ENCODE data around the gene DMBX1.

Gene DMBX1

DNA sequence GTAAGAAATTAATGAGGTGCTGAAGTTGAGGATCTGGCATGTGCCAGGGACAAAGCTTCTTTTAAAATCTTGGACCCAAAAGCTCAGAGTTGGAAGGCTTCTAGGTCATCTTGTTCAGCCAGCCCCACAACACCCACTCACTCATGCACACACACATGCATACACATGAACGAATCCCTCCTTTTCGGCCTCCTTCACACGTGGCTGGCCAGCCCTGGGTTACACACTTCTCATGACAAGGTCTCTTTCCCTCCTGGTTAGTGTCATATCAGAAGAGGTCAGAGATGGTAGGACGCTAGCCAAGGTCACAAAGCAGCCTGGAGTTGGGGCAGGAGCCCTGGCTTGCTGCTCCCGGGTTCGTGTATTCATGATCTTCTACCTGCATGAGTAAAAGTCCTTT is 6.9 kb downstream of the DMBX1 start:
- Histone ChIP-seq H3K4me1 (no peaks in the 10 kb centered on the region), H3K27ac (no peak overlapping the region), H3K9me3 (ENCODE audit: control insufficient read depth, low read length) (no peaks in the 10 kb centered on the region), H2AFZ (no peak overlapping the region), H3K4me3 (ENCODE audit: low read depth, low read length) (no peak overlapping the region), H3K9ac (no peak overlapping the region), H3K27me3 (ENCODE audit: control insufficient read depth, insufficient read depth, low read length) (peaks cover 5% of the 10 kb centered on the region), H3K79me2 (no peaks in the 10 kb centered on the region), H3K4me2 (ENCODE audit: low read length) (no peak overlapping the region), H3K36me3 (ENCODE audit: control insufficient read depth, insufficient read depth, low read length) (no peaks in the 10 kb centered on the region)
- TF ChIP-seq, protein P1, sequence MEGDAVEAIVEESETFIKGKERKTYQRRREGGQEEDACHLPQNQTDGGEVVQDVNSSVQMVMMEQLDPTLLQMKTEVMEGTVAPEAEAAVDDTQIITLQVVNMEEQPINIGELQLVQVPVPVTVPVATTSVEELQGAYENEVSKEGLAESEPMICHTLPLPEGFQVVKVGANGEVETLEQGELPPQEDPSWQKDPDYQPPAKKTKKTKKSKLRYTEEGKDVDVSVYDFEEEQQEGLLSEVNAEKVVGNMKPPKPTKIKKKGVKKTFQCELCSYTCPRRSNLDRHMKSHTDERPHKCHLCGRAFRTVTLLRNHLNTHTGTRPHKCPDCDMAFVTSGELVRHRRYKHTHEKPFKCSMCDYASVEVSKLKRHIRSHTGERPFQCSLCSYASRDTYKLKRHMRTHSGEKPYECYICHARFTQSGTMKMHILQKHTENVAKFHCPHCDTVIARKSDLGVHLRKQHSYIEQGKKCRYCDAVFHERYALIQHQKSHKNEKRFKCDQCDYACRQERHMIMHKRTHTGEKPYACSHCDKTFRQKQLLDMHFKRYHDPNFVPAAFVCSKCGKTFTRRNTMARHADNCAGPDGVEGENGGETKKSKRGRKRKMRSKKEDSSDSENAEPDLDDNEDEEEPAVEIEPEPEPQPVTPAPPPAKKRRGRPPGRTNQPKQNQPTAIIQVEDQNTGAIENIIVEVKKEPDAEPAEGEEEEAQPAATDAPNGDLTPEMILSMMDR (IDR thresholded peaks at IDR 0.05) = no peak

DNA sequence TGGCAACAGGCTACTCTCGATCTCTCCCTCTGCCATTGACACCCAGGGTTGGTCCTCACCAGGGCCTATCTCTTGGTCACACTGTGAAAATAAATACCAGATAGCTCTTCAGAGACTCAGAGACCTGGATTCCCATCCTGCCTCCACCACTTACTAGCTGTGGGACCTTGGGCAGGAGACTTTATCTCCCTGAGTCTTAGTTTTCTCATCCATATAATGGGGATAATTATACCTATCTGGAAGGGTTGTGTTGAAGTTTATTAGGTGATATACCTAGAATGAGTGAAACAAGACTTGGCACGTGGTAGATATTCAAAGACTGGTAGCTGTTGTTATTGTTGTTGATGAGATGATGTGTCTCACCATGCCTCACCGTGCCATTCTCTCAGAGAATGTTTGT is 7.4 kb downstream of the DMBX1 start:
- peaks cover 1% of the 10 kb centered on the region for H3K27me3 ChIP-seq (ENCODE audit: control insufficient read depth, insufficient read depth, low read length)
- H3K9ac ChIP-seq = no peak overlapping the region

DNA sequence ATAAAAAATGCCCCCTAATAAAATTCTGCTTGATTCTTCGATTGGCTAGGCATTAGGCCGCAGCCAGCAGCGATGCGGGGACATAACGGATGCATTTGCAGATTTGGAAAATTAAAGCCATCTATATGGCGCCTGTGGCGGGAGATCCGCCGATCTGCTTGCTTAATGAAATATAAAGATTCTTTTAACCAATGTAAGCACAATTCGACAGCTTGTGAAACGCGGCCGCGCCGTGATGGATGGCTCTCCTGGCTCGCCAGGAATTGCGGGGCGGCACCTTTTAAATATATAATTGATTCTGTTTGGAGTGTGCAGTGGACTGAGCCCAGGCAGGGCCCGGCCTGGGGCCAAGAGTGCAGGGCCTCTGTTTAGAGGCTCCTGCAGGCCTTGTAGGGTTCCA is 8.0 kb downstream of the DMBX1 start:
- no peaks in the 10 kb centered on the region for H3K27me3 ChIP-seq (ENCODE audit: control insufficient read depth, insufficient read depth, low read length)

More for the DNA sequence above, 7.4 kb downstream of the DMBX1 start:
- Histone ChIP-seq H3K9me3 (ENCODE audit: control insufficient read depth, low read length) (no peaks in the 10 kb centered on the region), H3K4me1 (no peaks in the 10 kb centered on the region), H3K36me3 (ENCODE audit: control insufficient read depth, insufficient read depth, low read length) (no peaks in the 10 kb centered on the region), H3K4me2 (ENCODE audit: low read length) (no peak overlapping the region), H3K79me2 (no peaks in the 10 kb centered on the region), H3K27ac (no peak overlapping the region), H2AFZ (no peak overlapping the region), H3K4me3 (ENCODE audit: low read depth, low read length) (no peak overlapping the region)
- TF ChIP-seq, protein P1 (IDR thresholded peaks at IDR 0.05) = no peak

DNA sequence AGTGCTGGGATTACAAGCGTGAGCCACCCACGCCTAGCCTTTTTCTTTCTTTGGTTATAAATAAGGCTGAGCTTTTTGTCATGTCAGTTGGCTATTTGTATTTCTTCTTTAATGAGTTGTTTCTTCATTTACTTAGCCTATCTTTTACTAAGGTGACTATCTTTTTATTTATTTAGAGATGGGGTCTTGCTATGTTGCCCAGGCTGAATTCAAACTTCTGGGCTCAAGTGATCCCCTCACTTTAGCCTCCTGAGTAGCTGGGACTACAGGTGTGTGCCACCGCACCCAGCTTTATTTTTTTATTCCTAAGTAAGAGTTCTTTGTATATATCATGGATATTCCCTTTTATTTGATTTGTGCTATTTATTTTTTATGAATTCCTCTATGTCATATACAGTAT is 11.9 kb downstream of the DMBX1 start:
- Histone ChIP-seq H2AFZ (no peak overlapping the region), H3K27ac (no peak overlapping the region), H3K9ac (no peak overlapping the region), H3K4me3 (ENCODE audit: low read depth, low read length) (no peak overlapping the region), H3K27me3 (ENCODE audit: control insufficient read depth, insufficient read depth, low read length) (no peaks in the 10 kb centered on the region), H3K79me2 (no peaks in the 10 kb centered on the region), H3K9me3 (ENCODE audit: control insufficient read depth, low read length) (no peaks in the 10 kb centered on the region), H3K4me2 (ENCODE audit: low read length) (no peak overlapping the region), H3K36me3 (ENCODE audit: control insufficient read depth, insufficient read depth, low read length) (no peaks in the 10 kb centered on the region), H3K4me1 (no peaks in the 10 kb centered on the region)
- TF ChIP-seq, protein P1 (IDR thresholded peaks at IDR 0.05) = no peak

More for the DNA sequence above, 8.0 kb downstream of the DMBX1 start:
- TF ChIP-seq, protein P1 (IDR thresholded peaks at IDR 0.05) = no peak
- H3K4me1 ChIP-seq = no peaks in the 10 kb centered on the region
- no peak overlapping the region for H3K27ac ChIP-seq
- H3K36me3 ChIP-seq (ENCODE audit: control insufficient read depth, insufficient read depth, low read length) = no peaks in the 10 kb centered on the region
- no peak overlapping the region for H3K4me3 ChIP-seq (ENCODE audit: low read depth, low read length)
- no peak overlapping the region for H3K9ac ChIP-seq
- no peak overlapping the region for H2AFZ ChIP-seq
- H3K79me2 ChIP-seq = no peaks in the 10 kb centered on the region
- H3K9me3 ChIP-seq (ENCODE audit: control insufficient read depth, low read length) = no peaks in the 10 kb centered on the region
- no peak overlapping the region for H3K4me2 ChIP-seq (ENCODE audit: low read length)

DNA sequence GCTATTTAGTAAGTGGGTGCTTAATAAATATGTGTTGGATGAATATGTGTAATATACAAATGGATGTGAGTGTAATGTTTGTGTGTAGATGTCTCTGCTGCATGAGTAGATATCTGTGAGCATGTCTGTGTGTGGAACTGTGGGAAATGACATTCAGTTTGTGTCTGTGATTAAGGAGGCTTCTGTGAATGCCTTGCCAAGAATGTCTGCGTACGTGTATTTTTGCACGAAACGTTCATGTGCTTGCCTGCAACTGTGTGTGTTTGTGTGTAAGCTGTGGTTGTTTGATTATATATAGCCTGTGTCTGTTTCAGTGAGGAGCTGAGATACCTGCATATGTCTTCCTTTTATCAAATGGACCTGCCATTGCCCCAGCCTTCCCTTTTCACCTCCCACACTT is 13.8 kb downstream of the DMBX1 start:
- Histone ChIP-seq H3K79me2 (no peaks in the 10 kb centered on the region), H3K4me1 (no peaks in the 10 kb centered on the region), H3K9me3 (ENCODE audit: control insufficient read depth, low read length) (no peaks in the 10 kb centered on the region), H3K4me2 (ENCODE audit: low read length) (no peak overlapping the region), H3K9ac (no peak overlapping the region), H2AFZ (no peak overlapping the region), H3K36me3 (ENCODE audit: control insufficient read depth, insufficient read depth, low read length) (no peaks in the 10 kb centered on the region), H3K27ac (no peak overlapping the region), H3K27me3 (ENCODE audit: control insufficient read depth, insufficient read depth, low read length) (no peaks in the 10 kb centered on the region), H3K4me3 (ENCODE audit: low read depth, low read length) (no peak overlapping the region)
- TF ChIP-seq, protein P1 (IDR thresholded peaks at IDR 0.05) = no peak

Measured in parathyroid adenoma (tissue), 2 donors.